OCI-LY7 (cell line): ENCODE results near the gene FIGLA. TPM values are rescaled to one million over a fixed set of nuclear protein-coding genes. Genes with fewer than 3 reads are reported as not detected.

Experiments used
- BruUV-seq: library from RNA; stranded (reverse); fragments of 400-500 nt; replicated peaks from 2 replicates; lab custom pipeline; 2021; lab: Mats Ljungman, UMichigan
- CTCF ChIA-PET: fragments of 300-600 bp; sonication (Branson Sonifier 250); formaldehyde crosslinking; loops from one replicate; lab custom pipeline; 2022; ENCODE audit warnings: antibody characterized with exemption; ENCODE audit not compliant: unreplicated experiment; lab: Charles Lee
- POLR2A ChIA-PET: fragments of 300-600 bp; sonication (Branson Sonifier 250); formaldehyde crosslinking; loops from one replicate; lab custom pipeline; 2022; ENCODE audit warnings: antibody characterized with exemption; lab: Charles Lee
- DNase-seq: peaks from one replicate; pipeline ENCODE4 v3.0.0-alpha.2; 2015; ENCODE audit warnings: low spot score
- H2AFZ ChIP-seq: fragments of 200-600 bp; sonication (generic), shearing (Covaris generic); 2 replicates; pipeline ENCODE4 v1.6.1; 2014; ENCODE audit warnings: mild to moderate bottlenecking, antibody characterized with exemption, low read length, moderate library complexity
- H3K27ac ChIP-seq: fragments of 200-600 bp; sonication (generic); 2 replicates; pipeline ENCODE4 v1.5.1; 2014; ENCODE audit warnings: mixed run types, low read depth, mild to moderate bottlenecking, moderate library complexity, low read length, inconsistent platforms; ENCODE audit not compliant: poor library complexity, severe bottlenecking
- H3K36me3 ChIP-seq: fragments of 200-600 bp; sonication (generic); 2 replicates; pipeline ENCODE4 v1.6.1; 2014; ENCODE audit warnings: mild to moderate bottlenecking, antibody characterized with exemption, low read length, moderate library complexity, mixed read lengths; ENCODE audit not compliant: insufficient read depth
- H3K4me1 ChIP-seq: fragments of 200-600 bp; sonication (generic); 2 replicates; pipeline ENCODE4 v1.5.1; 2014; ENCODE audit warnings: mild to moderate bottlenecking, low read length; ENCODE audit not compliant: insufficient read depth, poor library complexity, severe bottlenecking
- H3K4me2 ChIP-seq: fragments of 200-600 bp; sonication (generic); 2 replicates; pipeline ENCODE4 v1.6.1; 2014; ENCODE audit warnings: mild to moderate bottlenecking, low read length
- H3K4me3 ChIP-seq: fragments of 200-600 bp; sonication (generic); 2 replicates; pipeline ENCODE4 v1.5.1; 2014; ENCODE audit warnings: mild to moderate bottlenecking, low read depth, low read length; ENCODE audit not compliant: poor library complexity, severe bottlenecking
- H3K79me2 ChIP-seq: fragments of 200-600 bp; sonication (generic); 2 replicates; pipeline ENCODE4 v1.6.1; 2016; ENCODE audit warnings: low read depth, mild to moderate bottlenecking, low read length, moderate library complexity, mixed read lengths; ENCODE audit not compliant: insufficient read depth
- H3K9me2 ChIP-seq: fragments of 200-600 bp; sonication (generic); 2 replicates; pipeline ENCODE4 v1.6.1; 2016; ENCODE audit warnings: mild to moderate bottlenecking, low read length, mixed read lengths; ENCODE audit not compliant: insufficient read depth
- H3K9me3 ChIP-seq: fragments of 200-600 bp; sonication (generic); 2 replicates; pipeline ENCODE4 v1.6.1; 2014; ENCODE audit warnings: mild to moderate bottlenecking, mixed run types, low read length, mixed read lengths
- H4K20me1 ChIP-seq: fragments of 200-600 bp; sonication (generic); 2 replicates; pipeline ENCODE4 v1.6.1; 2014; ENCODE audit warnings: mild to moderate bottlenecking, antibody characterized with exemption, low read length, moderate library complexity, mixed read lengths; ENCODE audit not compliant: insufficient read depth
- EZH2phosphoT487 ChIP-seq: fragments of 200-600 bp; sonication (generic); IDR thresholded peaks from 2 replicates; pipeline ENCODE4 v1.6.1; 2018; ENCODE audit warnings: low read depth, borderline replicate concordance, mild to moderate bottlenecking, mixed run types, antibody characterized with exemption, low read length, moderate library complexity, mixed read lengths
- intact Hi-C: fragments of 100-400 bp; cut with micrococcal nuclease; formaldehyde crosslinking; loops from one replicate; pipeline ENCODE4 v1.10.0; 2022; ENCODE audit not compliant: unreplicated experiment
- total RNA-seq, 2 experiments: library from RNA; depleted of rRNA in 1 of 2; stranded (reverse); fragments of >200 nt in 1 of 2; shearing (Covaris generic) in 1 of 2; gene quantifications; 2 replicates each; pipeline ENCODE4 v1.2.3, GENCODE V29; 2014 to 2022
- TF ChIP-seq, protein P1 (sequence below): fragments of 200-600 bp; sonication (generic); conservative IDR thresholded peaks from 2 replicates; pipeline ENCODE4 v1.5.1; 2014; ENCODE audit warnings: mild to moderate bottlenecking, antibody characterized with exemption, low read length, moderate library complexity, mixed read lengths

The FIGLA gene
- total RNA-seq, 2 experiments from 2014 or later, result not detected

- no TSS peak for BruUV-seq
- no peaks in the 10 kb centered on the region for H3K9me2 ChIP-seq
- no peak overlapping the region for H3K27ac ChIP-seq
- CTCF ChIA-PET, result no interaction called here
- H3K4me2 ChIP-seq, result no peak overlapping the region
- no peak for TF ChIP-seq EZH2phosphoT487
- TF ChIP-seq, protein P1, sequence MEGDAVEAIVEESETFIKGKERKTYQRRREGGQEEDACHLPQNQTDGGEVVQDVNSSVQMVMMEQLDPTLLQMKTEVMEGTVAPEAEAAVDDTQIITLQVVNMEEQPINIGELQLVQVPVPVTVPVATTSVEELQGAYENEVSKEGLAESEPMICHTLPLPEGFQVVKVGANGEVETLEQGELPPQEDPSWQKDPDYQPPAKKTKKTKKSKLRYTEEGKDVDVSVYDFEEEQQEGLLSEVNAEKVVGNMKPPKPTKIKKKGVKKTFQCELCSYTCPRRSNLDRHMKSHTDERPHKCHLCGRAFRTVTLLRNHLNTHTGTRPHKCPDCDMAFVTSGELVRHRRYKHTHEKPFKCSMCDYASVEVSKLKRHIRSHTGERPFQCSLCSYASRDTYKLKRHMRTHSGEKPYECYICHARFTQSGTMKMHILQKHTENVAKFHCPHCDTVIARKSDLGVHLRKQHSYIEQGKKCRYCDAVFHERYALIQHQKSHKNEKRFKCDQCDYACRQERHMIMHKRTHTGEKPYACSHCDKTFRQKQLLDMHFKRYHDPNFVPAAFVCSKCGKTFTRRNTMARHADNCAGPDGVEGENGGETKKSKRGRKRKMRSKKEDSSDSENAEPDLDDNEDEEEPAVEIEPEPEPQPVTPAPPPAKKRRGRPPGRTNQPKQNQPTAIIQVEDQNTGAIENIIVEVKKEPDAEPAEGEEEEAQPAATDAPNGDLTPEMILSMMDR, result no peak
- DNase-seq, result no peak
- no peaks in the 10 kb centered on the region for H3K9me3 ChIP-seq
- H3K36me3 ChIP-seq, result no peaks in the 10 kb centered on the region
- no peaks in the 10 kb centered on the region for H4K20me1 ChIP-seq
- H3K79me2 ChIP-seq, result no peaks in the 10 kb centered on the region
- intact Hi-C loops, result no loop called here
- POLR2A ChIA-PET, result no interaction called here
- no peak overlapping the region for H2AFZ ChIP-seq
- H3K4me3 ChIP-seq, result no peak overlapping the region
- H3K4me1 ChIP-seq, result no peaks in the 10 kb centered on the region
Measured at GRCh38 chr2:70823249-70823648, 32.8 kb upstream of the FIGLA start.

DNA sequence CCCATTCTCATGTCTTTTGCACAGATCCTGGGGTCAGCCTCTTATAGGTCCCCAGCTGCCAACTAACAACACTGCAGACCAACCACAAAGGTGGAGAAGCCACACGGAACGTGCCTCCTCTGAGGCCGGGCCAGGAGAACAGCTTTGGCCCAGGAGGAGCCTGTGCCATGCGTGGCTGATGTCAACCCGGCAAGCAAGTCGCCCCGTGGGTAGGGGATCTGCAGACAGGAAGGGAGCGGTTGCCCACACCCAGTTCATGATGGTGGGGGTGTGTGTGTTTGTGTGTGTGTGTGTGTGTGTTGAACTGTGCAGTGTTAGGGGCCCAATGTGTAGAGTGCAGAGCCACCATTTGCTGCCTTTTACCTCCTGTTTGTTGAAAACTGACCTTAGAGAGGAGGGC, 32.4 kb upstream of the FIGLA start:
- H3K36me3 ChIP-seq, result no peaks in the 10 kb centered on the region
- H4K20me1 ChIP-seq, result no peaks in the 10 kb centered on the region
- TF ChIP-seq, protein P1, result no peak
- no peak for TF ChIP-seq EZH2phosphoT487
- no peaks in the 10 kb centered on the region for H3K4me1 ChIP-seq
- intact Hi-C loops, result no loop called here
- no peak for DNase-seq
- H3K4me2 ChIP-seq, result no peak overlapping the region
- ChIA-PET CTCF (no interaction called here), POLR2A (no interaction called here)
- no peak overlapping the region for H3K4me3 ChIP-seq
- no TSS peak for BruUV-seq
- H2AFZ ChIP-seq, result no peak overlapping the region
- H3K9me3 ChIP-seq, result no peaks in the 10 kb centered on the region
- H3K79me2 ChIP-seq, result no peaks in the 10 kb centered on the region
- H3K27ac ChIP-seq, result no peak overlapping the region
- no peaks in the 10 kb centered on the region for H3K9me2 ChIP-seq

DNA sequence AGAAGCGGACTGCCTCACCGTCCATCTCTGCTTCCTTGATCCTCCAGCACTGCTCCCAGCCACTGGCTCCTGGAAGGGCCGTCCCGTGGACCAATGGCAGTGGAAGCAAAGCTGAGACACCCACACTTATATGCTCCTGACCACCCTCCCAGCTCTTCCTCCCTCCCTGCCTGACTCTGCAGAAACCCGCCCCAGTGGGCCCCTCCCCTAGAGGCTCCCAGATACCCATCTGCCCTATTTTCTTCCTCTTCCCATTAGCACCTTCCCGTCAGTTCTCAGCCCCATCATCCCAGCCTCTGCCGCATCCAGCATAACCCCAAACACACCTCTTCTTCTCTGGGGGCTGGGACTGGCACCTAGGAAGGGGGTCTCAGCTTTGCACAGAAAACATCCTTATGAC, 30.1 kb upstream of the FIGLA start, which contains the start of gene CLEC4F:
Gene CLEC4F (minus strand): TSS at position 101 of the 400 bp plus-strand sequence. CDS start 76 bp downstream, at position 25.
- Histone ChIP-seq H3K9me2 (no peaks in the 10 kb centered on the region), H3K27ac (no peak within 1 kb of the TSS), H3K9me3 (no peaks in the 10 kb centered on the region), H3K79me2 (no peaks in the 10 kb centered on the region), H3K36me3 (no peaks in the 10 kb centered on the region), H3K4me2 (no peak within 1 kb of the TSS), H2AFZ (no peak within 1 kb of the TSS), H3K4me1 (no peaks in the 10 kb centered on the region), H4K20me1 (no peaks in the 10 kb centered on the region), H3K4me3 (no peak within 1 kb of the TSS)
- intact Hi-C loops, result no loop called here
- CTCF ChIA-PET, result no interaction called here
- TF ChIP-seq EZH2phosphoT487, result no peak
- TF ChIP-seq, protein P1, result no peak
- no TSS peak for BruUV-seq
- POLR2A ChIA-PET, result no interaction called here
- no peak for DNase-seq
